Bronchial epithelial cell (primary cell): Measurements from ENCODE around the gene MCUB. TPM values are rescaled to one million over a fixed set of nuclear protein-coding genes. Genes with fewer than 3 reads are reported as not detected.

Experiments
- DNase-seq: peaks from one replicate; pipeline ENCODE4 v3.0.0-alpha.2; 2010; ENCODE audit warnings: low read depth
- FAIRE-seq: peaks from 2 replicates; lab custom pipeline; 2011; peaks lifted over from hg19 to GRCh38; lab: Jason Lieb, UNC
- H3K27me3 ChIP-seq: 2 replicates; pipeline ENCODE4 v1.5.1; 2011; ENCODE audit warnings: low read length; ENCODE audit not compliant: control insufficient read depth, insufficient read depth
- H3K36me3 ChIP-seq: 2 replicates; pipeline ENCODE4 v1.5.1; 2011; ENCODE audit warnings: low read length; ENCODE audit not compliant: control insufficient read depth, insufficient read depth
- H3K4me3 ChIP-seq: 2 replicates; pipeline ENCODE4 v1.5.1; 2011; ENCODE audit warnings: mild to moderate bottlenecking, low read depth, low read length, control low read depth
- CTCF ChIP-seq: IDR thresholded peaks from 2 replicates; pipeline ENCODE4 v1.5.1; 2011; ENCODE audit warnings: mild to moderate bottlenecking, moderate library complexity, low read length, control low read depth, inconsistent platforms; ENCODE audit not compliant: insufficient read depth, severe bottlenecking
- total RNA-seq: library from RNA; depleted of rRNA; stranded (reverse); fragments of >200 nt; gene quantifications from 2 replicates; pipeline ENCODE4 v1.2.1, GENCODE V29; 2014

MCUB gene
- total RNA-seq, 1 donor from 2014 or later: 4.7 TPM

GRCh38 chr4:109645874-109646710 lies 86.0 kb downstream of the MCUB start:
- no peak for TF ChIP-seq CTCF
- H3K4me3 ChIP-seq: no peak overlapping the region
- FAIRE-seq: peak; percentile 75
- H3K27me3 ChIP-seq: no peaks in the 10 kb centered on the region
- no peaks in the 10 kb centered on the region for H3K36me3 ChIP-seq
- DNase-seq: no peak

GRCh38 chr4:109648266-109648996 lies 88.4 kb downstream of the MCUB start:
- Histone ChIP-seq H3K27me3 (no peaks in the 10 kb centered on the region), H3K4me3 (no peak overlapping the region), H3K36me3 (no peaks in the 10 kb centered on the region)
- DNase-seq (no peak), FAIRE-seq (no peak)
- TF ChIP-seq CTCF: no peak

- no peak for DNase-seq
- H3K36me3 ChIP-seq: no peaks in the 10 kb centered on the region
- no peak for FAIRE-seq
- TF ChIP-seq CTCF: no peak
- no peak overlapping the region for H3K4me3 ChIP-seq
- H3K27me3 ChIP-seq: no peaks in the 10 kb centered on the region
Measured at GRCh38 chr4:109648997-109649575, 89.0 kb downstream of the MCUB start.

- DNase-seq (no peak), FAIRE-seq (no peak)
- H3K36me3 ChIP-seq: no peaks in the 10 kb centered on the region
- H3K4me3 ChIP-seq: no peak overlapping the region
- TF ChIP-seq CTCF: no peak
- no peaks in the 10 kb centered on the region for H3K27me3 ChIP-seq
Measured at GRCh38 chr4:109649872-109650271, 89.8 kb downstream of the MCUB start.

GRCh38 chr4:109655396-109655795 lies 95.3 kb downstream of the MCUB start:
- no peak for TF ChIP-seq CTCF
- no peak for DNase-seq
- no peaks in the 10 kb centered on the region for H3K36me3 ChIP-seq
- H3K4me3 ChIP-seq: no peak overlapping the region
- no peaks in the 10 kb centered on the region for H3K27me3 ChIP-seq
- peak; percentile 43 for FAIRE-seq
